ENCODE measurements around the gene WDR64. TPM values are rescaled to one million over a fixed set of nuclear protein-coding genes. Genes with fewer than 3 reads are reported as not detected.

WDR64 gene
- total RNA-seq, 1 experiment from 2014 or later = not detected

DNA sequence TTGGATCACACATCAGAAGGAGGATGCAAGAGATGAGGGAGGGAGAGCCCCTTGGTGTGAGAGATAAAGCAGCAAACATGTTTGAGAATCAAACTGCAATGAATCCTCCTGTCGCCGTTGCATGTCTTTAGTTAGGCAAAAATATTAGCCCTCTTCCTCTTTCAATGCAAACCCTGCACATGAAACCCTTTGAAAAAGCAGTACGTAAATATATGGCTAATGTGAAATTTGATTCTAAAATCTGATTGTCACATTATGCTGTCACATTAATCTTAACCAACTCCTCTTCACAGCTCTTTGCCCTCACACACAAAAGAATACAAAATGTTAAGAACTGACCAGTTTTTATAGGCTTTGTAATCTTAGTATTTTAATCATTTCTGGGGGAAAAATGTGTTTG is 63.4 kb downstream of the WDR64 start:
- TF ChIP-seq EZH2 (IDR thresholded peaks at IDR 0.05; ENCODE audit: borderline replicate concordance, low read depth, low read length, poor library complexity, severe bottlenecking) = no peak
- TF ChIP-seq, protein P1, sequence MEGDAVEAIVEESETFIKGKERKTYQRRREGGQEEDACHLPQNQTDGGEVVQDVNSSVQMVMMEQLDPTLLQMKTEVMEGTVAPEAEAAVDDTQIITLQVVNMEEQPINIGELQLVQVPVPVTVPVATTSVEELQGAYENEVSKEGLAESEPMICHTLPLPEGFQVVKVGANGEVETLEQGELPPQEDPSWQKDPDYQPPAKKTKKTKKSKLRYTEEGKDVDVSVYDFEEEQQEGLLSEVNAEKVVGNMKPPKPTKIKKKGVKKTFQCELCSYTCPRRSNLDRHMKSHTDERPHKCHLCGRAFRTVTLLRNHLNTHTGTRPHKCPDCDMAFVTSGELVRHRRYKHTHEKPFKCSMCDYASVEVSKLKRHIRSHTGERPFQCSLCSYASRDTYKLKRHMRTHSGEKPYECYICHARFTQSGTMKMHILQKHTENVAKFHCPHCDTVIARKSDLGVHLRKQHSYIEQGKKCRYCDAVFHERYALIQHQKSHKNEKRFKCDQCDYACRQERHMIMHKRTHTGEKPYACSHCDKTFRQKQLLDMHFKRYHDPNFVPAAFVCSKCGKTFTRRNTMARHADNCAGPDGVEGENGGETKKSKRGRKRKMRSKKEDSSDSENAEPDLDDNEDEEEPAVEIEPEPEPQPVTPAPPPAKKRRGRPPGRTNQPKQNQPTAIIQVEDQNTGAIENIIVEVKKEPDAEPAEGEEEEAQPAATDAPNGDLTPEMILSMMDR (conservative IDR thresholded peaks at IDR 0.05; ENCODE audit: low read depth, low read length) = no peak
- no peaks in the 10 kb centered on the region for H3K36me3 ChIP-seq (ENCODE audit: insufficient read depth, low read length, poor library complexity, severe bottlenecking)
- intact Hi-C loops (cut with micrococcal nuclease; ENCODE audit: unreplicated experiment) = no loop called here
- H3K4me3 ChIP-seq (ENCODE audit: low read depth, low read length, poor library complexity, severe bottlenecking) = no peak overlapping the region
- no peaks in the 10 kb centered on the region for H3K9me3 ChIP-seq (ENCODE audit: low read depth, low read length, poor library complexity, severe bottlenecking)
- BruUV-seq (replicated peaks) = no TSS peak
- no peak for DNase-seq (ENCODE audit: low spot score)
- ChIA-PET CTCF (interaction anchor here (0.6 kb wide), 1 partner anchor 14 kb away, joined by 4 read pairs; no protein-coding TSS in a partner anchor), POLR2A (ENCODE audit: low non-redundant PET) (no interaction called here)
- H3K27ac ChIP-seq (ENCODE audit: low read depth, low read length, poor library complexity, severe bottlenecking) = no peak overlapping the region
- H3K4me1 ChIP-seq (ENCODE audit: insufficient read depth, low read length, poor library complexity, severe bottlenecking) = peaks cover 13% of the 10 kb centered on the region
- H3K27me3 ChIP-seq (replicated peaks; ENCODE audit: insufficient read depth, low read depth, low read length, poor library complexity) = no peaks in the 10 kb centered on the region

DNA sequence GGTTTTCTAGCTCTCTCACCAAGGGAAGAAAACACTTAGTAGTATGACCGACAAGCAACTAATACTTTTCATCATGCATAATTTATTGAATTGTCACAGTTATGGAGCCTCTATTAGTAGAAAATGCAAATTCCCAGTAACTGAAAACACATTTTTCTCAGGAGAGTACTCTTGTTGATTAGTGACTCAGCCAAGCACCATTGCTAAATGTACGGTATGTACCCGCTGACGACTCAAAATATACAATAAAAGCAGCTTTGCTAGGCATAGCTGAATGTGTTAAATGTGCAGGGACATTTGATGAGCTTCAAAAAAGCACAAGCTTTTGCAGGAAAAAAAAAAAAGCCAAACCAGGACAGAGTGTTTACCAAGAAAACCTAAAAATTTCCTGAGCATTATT is 63.9 kb downstream of the WDR64 start:
- Histone ChIP-seq H3K4me3 (ENCODE audit: low read depth, low read length, poor library complexity, severe bottlenecking) (no peak overlapping the region), H3K36me3 (ENCODE audit: insufficient read depth, low read length, poor library complexity, severe bottlenecking) (no peaks in the 10 kb centered on the region), H3K9me3 (ENCODE audit: low read depth, low read length, poor library complexity, severe bottlenecking) (no peaks in the 10 kb centered on the region), H3K27ac (ENCODE audit: low read depth, low read length, poor library complexity, severe bottlenecking) (no peak overlapping the region), H3K27me3 (replicated peaks; ENCODE audit: insufficient read depth, low read depth, low read length, poor library complexity) (no peaks in the 10 kb centered on the region), H3K4me1 (ENCODE audit: insufficient read depth, low read length, poor library complexity, severe bottlenecking) (peaks cover 13% of the 10 kb centered on the region)
- BruUV-seq (replicated peaks) = no TSS peak
- intact Hi-C loops (cut with micrococcal nuclease; ENCODE audit: unreplicated experiment) = no loop called here
- ChIA-PET CTCF (interaction anchor here (0.6 kb wide), 1 partner anchor 14 kb away, joined by 4 read pairs; no protein-coding TSS in a partner anchor), POLR2A (ENCODE audit: low non-redundant PET) (no interaction called here)
- DNase-seq (ENCODE audit: low spot score) = peak; percentile 17
- TF ChIP-seq, protein P1 (conservative IDR thresholded peaks at IDR 0.05; ENCODE audit: low read depth, low read length) = no peak
- TF ChIP-seq EZH2 (IDR thresholded peaks at IDR 0.05; ENCODE audit: borderline replicate concordance, low read depth, low read length, poor library complexity, severe bottlenecking) = no peak

DNA sequence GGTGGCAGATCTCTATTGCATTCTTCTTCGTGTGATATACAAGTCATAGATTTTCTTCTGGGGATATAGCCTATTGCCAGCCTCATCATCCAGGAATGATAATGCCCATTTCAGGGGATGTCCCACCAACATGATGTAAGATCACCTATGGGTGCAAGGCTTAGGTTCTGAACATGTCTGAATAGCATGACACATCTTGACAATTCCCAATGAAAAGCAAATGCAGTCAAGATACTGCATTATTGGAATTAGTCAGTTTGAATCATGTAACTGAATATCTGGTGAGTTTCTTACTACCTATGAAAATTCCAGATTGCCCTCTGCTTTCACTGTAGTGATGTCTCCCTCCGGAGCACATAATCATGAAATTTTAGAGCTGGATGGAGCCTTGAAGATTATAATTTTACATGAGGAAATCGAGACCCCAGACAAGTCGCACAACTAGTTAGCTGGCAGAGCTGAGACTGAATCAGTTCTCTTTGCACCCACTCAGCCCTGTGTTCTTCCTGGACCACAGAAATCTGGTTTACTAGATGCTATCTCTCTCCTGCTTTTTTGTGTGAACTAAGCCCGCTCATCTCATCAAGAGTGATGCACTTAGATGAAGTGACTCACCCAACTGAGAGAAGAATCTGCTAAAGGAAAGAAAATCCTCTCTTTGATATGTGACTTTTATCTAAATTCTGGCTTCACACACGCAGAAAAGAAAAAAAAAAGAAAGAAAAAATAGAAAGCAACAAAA is 65.0 kb downstream of the WDR64 start:
- Histone ChIP-seq H3K36me3 (ENCODE audit: insufficient read depth, low read length, poor library complexity, severe bottlenecking) (no peaks in the 10 kb centered on the region), H3K4me1 (ENCODE audit: insufficient read depth, low read length, poor library complexity, severe bottlenecking) (peaks cover 13% of the 10 kb centered on the region), H3K9me3 (ENCODE audit: low read depth, low read length, poor library complexity, severe bottlenecking) (no peaks in the 10 kb centered on the region), H3K27me3 (replicated peaks; ENCODE audit: insufficient read depth, low read depth, low read length, poor library complexity) (no peaks in the 10 kb centered on the region), H3K27ac (ENCODE audit: low read depth, low read length, poor library complexity, severe bottlenecking) (no peak overlapping the region), H3K4me3 (ENCODE audit: low read depth, low read length, poor library complexity, severe bottlenecking) (no peak overlapping the region)
- ChIA-PET POLR2A (ENCODE audit: low non-redundant PET) (no interaction called here), CTCF (no interaction called here)
- BruUV-seq (replicated peaks) = no TSS peak
- TF ChIP-seq, protein P1 (conservative IDR thresholded peaks at IDR 0.05; ENCODE audit: low read depth, low read length) = no peak
- no peak for TF ChIP-seq EZH2 (IDR thresholded peaks at IDR 0.05; ENCODE audit: borderline replicate concordance, low read depth, low read length, poor library complexity, severe bottlenecking)
- intact Hi-C loops (cut with micrococcal nuclease; ENCODE audit: unreplicated experiment) = no loop called here
- no peak for DNase-seq (ENCODE audit: low spot score)

Data from A673 (cell line).